ENCODE data around the gene ZNF593OS.
A peak's percentile ranks its signal among the peaks of the same experiment; 100 is the strongest.

Gene ZNF593OS

GRCh38 chr1:26182383-26182696 lies 10.7 kb upstream of the ZNF593OS start:
- DNase-seq, result no peak

GRCh38 chr1:26181586-26182382 lies 10.2 kb upstream of the ZNF593OS start:
- DNase-seq, result no peak

DNA sequence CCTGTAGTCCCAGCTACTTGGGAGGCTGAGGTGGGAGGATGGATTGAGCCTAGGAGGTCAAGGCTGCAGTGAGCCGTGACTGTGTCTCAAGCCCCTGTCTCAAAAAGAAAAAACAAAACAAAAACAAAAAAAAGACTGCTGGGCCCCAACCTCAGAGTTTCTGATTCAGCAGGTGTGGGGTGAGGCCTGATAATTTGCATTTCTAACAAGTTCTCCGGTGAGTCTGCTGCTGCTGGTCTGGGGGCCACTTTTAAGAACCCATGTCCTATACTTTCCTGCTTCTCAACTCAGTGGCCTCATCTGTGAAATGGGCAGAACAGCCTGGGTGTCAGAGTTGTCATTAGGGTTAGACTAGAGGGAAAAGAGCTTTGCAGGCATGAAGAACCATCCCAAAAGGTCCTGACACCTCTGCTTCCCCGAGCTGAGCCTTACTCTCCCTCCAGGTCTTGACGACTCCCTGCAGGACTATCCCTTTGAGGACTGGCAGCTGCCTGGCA lies 8.4 kb upstream of the ZNF593OS start:
- no peak for DNase-seq

DNA sequence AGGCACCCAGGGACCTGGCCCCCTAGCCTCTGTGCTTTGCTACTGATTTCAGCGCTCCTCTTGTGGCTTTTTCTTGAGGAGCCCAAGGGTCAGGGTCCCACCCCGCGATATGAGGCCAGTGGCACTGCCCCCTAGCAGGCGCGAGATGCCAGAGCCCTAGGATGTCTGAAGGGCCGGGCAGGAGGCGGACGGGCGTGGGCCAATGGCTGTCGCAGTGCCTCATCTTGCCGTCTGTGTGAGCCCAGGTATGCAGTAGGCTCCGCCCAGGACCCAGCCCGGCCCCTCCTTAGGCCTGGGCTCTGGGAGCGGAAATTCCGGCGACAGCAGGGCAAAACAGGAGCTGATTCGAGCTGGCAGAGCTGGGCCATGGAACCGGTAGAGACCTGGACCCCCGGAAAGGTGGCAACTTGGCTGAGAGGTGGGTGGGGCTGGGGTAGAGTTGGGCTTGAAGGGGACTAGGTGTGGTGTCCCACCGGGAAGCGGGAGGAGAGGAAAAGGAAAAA lies 5.6 kb upstream of the ZNF593OS start, which contains the start of gene CNKSR1:
TSS of gene CNKSR1 (plus strand) at position 310 of the 503 bp plus-strand sequence. CDS start at position 367, 57 bp downstream.
- no peak for DNase-seq

- no peak for DNase-seq
Observed at GRCh38 chr1:26175346-26175745, 3.7 kb upstream of the ZNF593OS start.

GRCh38 chr1:26170472-26170821 lies 1.2 kb downstream of the ZNF593OS start:
- no peak for DNase-seq

DNA sequence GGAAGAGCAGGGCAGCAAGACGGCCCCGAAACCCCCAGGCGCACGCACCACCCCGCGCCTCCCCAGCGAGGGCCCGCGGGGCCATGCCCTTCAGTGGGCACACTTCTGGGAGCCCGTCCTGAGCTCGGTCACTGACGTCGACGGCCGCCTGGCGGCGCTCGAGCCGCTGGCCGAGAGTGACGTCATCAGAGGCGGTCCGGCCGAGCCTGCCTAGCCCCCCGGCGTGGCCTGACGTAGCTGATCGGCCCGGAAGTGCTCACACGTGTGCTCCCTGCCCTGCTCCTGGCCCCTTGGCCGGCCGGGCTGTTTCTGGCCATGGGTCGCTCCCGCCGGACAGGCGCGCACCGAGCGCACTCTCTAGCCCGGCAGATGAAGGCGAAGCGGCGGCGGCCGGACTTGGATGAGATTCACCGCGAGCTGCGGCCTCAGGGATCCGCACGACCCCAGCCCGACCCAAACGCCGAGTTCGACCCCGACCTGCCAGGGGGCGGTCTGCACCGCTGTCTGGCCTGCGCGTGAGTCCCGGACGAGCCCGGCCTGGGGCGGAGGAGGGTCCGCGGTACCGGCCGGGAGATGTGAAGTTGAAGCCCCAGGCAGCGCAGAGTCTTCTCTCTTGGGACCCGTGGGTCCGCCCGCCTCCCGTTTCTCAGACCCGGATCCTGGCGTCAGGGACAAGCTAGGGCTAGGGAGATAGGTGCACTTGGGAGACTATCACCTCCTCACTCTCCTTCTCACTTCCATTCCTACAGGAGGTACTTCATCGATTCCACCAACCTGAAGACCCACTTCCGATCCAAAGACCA lies 1.8 kb downstream of the ZNF593OS start, which contains the start of gene ZNF593:
TSS of gene ZNF593 (plus strand) at position 240 of the 803 bp plus-strand sequence. CDS start at position 316, 76 bp downstream.
- peak; percentile 92 to 96 for DNase-seq

DNA sequence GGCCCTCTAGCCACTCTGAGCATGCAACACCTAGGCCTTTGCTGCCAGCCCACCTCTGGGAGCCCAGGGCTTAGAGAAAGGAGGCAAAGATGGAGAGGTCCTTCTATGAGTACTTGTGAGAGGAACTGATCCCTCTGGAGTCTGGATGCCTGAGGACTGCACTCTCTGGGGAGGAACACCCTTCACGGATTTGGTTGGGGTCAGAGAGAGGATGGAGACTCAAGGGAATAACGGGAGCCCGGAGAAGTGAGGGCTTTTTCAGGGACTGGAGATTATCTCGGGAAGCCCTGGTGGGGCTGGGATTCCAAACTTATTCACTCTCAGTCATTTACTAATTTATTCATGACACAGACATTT lies 2.5 kb downstream of the ZNF593OS start:
- DNase-seq, result no peak

DNA sequence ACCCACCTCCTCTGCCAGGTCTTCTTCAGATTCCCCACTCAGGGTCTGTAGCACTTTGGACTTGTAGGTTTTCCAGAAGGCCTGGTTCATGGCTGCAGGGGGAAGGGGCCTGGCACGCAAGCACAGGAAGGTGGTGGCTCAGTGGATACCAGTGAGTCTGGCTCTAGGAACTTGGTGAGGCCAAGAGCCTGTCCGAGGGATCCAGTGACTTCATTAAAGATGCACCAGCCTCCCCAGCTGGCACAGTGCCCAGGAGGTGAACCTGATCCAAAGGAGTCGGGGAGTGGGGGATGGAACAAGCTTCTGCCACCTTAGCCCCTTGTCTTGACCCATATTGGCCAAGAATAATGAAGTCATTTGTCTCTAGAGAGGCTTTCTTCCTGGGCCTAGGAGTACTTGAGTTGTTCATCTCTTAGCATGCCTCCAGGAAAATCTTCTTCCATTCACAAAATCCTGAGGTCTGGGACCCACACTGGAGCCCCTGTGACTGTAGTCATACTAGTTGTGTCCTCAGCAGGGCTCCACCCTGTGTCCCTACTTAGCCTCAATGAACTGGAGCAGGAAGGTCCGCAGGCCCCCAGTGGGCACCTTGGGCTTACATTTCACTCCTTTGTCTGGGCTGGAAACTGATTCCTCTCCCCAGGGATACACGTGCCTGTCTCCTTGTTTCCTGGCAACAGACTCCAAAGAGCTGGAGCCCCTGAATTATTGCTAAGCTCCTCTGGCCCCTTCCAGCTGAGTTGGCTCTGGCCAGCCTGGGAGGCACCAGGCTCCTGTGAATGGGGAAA lies 3.0 kb downstream of the ZNF593OS start, which contains the start of gene C1orf232:
TSS of gene C1orf232 (minus strand) at position 554 of the 788 bp plus-strand sequence. CDS start at position 90, 464 bp downstream.
- DNase-seq, result no peak

DNA sequence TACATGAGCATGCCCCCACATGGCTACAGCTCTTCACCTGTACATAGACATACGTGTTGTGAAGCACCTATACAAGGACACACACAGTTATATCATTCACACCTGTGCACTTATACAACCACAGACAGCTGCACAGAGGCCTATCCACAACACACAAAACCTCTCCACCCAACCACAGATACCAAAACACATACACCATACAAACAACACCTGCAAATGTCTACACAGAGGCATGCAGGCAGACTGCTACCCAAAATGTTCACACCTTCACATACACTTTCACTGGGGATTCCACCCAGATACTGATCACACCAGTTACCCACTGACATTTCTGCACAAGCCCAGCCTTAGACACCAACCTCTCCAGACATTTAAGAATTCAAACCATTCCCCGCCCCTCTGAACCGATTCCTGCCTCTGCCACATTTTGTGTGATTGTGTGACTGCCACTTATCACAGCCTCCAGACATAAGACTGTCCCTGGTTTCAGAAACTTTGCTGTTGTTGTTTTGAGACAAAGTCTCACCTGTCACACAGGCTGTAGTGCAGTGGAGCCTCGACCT lies 4.8 kb downstream of the ZNF593OS start:
- no peak for DNase-seq

DNA sequence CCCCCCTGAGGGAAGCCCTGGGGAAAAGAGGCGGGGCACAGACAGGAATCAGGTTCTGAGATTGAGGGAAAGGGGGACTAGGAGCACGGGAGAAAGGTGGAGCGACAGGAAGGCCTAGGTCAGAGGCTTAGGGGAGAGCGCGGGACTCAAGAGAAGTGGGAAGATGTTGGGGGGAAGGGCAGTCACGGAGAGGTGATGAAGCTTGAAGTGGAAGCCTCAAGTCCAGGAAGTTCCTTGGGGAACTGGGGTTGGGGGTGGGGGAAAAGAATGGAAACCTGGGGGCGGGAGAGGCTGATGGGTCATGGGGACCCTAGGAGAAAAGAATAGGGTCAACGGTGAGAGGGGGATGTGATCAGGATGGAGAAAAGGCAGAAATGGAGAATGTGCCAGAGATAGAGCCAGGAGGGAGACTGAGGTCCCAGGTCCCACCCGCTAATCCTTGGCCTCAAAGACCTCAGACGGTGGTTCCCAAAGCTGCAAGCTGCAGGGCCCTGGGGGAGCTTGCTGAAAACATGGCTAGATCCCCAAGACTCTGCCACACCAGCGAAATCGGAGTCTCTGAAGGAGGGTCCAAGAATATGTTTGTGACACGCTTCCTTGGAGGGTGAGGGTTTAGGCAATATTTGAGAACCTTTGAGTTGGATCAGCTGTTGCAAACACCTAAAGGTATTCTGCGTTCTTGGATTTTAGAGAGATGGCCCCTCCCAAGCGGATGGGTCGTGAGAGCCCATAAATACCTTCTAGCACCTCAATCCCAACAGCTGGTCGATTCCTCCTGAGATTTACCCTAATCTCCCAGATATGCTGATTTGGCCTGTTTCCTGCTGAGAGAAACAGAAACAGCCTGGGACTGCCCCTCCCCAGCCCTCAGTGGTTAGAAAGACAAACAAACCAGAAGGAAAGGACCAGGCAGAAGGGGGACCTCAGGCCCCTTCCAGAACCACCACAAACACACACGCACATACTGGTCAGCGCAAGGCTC lies 6.5 kb downstream of the ZNF593OS start:
- peak in 1 of 2 donors; percentile 42 for DNase-seq

- peak in 1 of 2 donors; percentile 51 for DNase-seq
Observed at GRCh38 chr1:26164036-26164860, 7.4 kb downstream of the ZNF593OS start.

- no peak for DNase-seq
Observed at GRCh38 chr1:26163684-26164035, 8.0 kb downstream of the ZNF593OS start.

GRCh38 chr1:26162220-26162709 lies 9.4 kb downstream of the ZNF593OS start:
- no peak for DNase-seq

GRCh38 chr1:26161415-26162219 lies 10.0 kb downstream of the ZNF593OS start:
- peak; percentile 47 to 69 for DNase-seq

GRCh38 chr1:26160527-26161414 lies 10.9 kb downstream of the ZNF593OS start:
- no peak for DNase-seq

DNA sequence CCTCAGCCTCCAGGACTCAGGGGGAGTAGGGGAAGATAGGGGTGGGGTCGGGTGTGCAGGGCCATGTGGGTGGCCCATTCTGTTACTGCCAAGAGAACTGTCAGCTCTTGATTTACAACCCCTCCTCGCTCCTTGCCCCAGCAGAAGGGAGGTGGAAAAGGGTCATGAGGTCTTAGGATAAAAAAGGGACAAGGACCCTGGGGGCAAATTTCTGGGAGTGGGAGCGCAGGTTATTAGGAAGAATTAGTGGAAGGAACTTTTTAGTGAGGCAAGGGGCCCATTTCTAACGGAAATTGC lies 11.9 kb downstream of the ZNF593OS start:
- no peak for DNase-seq
